GM21786 (cell line): ENCODE results near the gene MAGIX.
"Not testable (repeated sequence)": the region's sequence is repeated elsewhere in the genome, so short reads cannot be mapped to it uniquely, and the experiment has no call there.

Source experiments
- ATAC-seq: cut with Tn5 transposase; IDR thresholded peaks from one replicate; pipeline ENCODE4 v1.9.1; 2021; ENCODE audit not compliant: unreplicated experiment

The MAGIX gene

DNA sequence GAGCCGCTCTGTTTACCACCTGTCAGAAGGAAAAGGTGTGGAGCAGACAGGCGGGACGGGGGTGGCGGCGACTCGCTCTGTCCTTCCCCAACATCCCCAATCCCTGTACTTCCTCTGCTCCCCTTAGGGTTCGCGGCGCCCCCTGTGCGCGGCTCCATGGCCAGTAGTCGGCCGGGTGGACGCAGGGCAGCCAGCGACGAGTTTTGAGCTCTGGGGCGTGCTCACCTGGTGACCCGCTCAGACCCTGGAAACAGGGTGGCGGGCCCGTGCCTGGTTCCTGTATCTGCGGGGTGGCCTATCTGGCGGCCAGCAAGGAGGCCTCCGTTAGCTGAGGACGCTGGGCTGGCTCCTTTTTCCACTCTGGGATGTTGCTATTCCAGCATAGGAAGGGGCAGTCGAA lies 5.4 kb upstream of the MAGIX start:
- ATAC-seq = no peak

DNA sequence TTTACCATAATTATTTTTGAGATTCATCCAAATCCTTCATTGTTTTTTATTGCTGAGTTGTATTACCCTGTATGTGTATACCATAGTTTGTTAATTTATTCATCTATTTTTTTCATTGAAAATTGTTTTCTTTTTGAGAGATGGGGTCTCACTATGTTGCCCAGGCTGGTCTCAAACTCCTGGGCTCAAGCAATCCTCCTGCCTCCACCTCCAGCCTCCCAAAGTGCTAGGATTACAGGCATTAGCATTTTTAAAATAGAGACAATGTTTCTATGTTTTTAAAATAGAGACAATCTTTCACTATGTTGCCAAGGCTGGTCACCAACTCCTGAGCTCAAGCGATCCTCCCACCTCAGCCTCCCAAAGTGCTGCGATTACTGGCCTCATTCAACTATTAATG lies 1.6 kb upstream of the MAGIX start:
- no peak for ATAC-seq

- ATAC-seq = no peak
These were observed 926 bp upstream of the MAGIX start for GRCh38 chrX:49161632-49162031.

GRCh38 chrX:49163555-49164419 lies 1.2 kb downstream of the MAGIX start:
- ATAC-seq = peak; percentile 43

GRCh38 chrX:49164589-49165360 lies 2.2 kb downstream of the MAGIX start:
- ATAC-seq = no peak

GRCh38 chrX:49165901-49166881 lies 3.6 kb downstream of the MAGIX start:
- peak; percentile 30 for ATAC-seq

- peak; percentile 24 for ATAC-seq
These were observed 4.6 kb downstream of the MAGIX start for GRCh38 chrX:49166914-49167739.

DNA sequence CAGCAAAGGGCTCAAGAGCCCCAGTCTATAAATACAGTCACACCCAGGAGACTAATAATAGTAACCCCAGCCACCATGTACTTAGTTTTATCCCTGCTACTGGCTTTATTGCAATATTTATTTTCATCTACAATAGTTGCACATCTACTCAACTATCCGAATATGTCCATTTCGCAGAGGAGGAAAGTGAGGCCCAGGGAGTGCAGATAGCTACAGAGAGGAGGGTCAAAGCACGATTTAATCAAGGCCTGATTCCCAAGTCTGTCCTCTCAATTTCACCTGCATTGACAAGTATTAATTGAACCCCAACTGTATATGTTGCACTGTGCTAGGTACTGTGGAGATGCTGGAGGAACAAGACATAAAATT lies 5.2 kb downstream of the MAGIX start:
- no peak for ATAC-seq

DNA sequence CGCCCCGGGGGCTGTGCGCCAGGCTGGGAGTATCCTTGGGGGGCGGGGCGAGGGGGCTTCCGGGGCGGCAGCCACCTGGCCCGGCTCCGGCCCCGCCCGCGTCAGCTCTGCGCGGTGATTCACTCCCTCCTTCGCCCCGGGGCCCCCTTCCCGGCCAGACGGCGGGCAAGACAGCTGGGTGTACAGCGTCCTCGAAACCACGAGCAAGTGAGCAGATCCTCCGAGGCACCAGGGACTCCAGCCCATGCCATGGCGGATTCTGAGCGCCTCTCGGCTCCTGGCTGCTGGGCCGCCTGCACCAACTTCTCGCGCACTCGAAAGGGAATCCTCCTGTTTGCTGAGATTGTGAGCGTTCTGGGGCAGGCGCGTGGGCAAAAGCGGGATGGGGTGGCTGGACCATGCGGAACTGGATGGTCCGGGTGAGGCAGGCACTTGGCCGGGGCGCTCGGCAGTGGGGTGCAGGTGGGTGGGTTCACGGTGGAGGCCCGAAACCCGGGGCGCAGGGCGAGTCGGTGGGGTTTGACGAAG lies 9.3 kb downstream of the MAGIX start, which contains the start of gene PLP2:
Gene PLP2 (plus strand): TSS at position 147 of the 528 bp plus-strand sequence. CDS start 103 bp downstream, at position 250.
- peak; percentile 23 for ATAC-seq

GRCh38 chrX:49172280-49172780 lies 9.8 kb downstream of the MAGIX start:
- ATAC-seq = peak; percentile 66

GRCh38 chrX:49173544-49173943 lies 11.0 kb downstream of the MAGIX start:
- not testable (repeated sequence) for ATAC-seq

- ATAC-seq = no peak
These were observed 12.2 kb downstream of the MAGIX start for GRCh38 chrX:49174723-49175122.

- ATAC-seq = no peak
These were observed 13.1 kb downstream of the MAGIX start for GRCh38 chrX:49175435-49176274.

- ATAC-seq = no peak
These were observed 14.1 kb downstream of the MAGIX start for GRCh38 chrX:49176421-49177326.

- ATAC-seq = no peak
These were observed 14.8 kb downstream of the MAGIX start for GRCh38 chrX:49177338-49177833.

DNA sequence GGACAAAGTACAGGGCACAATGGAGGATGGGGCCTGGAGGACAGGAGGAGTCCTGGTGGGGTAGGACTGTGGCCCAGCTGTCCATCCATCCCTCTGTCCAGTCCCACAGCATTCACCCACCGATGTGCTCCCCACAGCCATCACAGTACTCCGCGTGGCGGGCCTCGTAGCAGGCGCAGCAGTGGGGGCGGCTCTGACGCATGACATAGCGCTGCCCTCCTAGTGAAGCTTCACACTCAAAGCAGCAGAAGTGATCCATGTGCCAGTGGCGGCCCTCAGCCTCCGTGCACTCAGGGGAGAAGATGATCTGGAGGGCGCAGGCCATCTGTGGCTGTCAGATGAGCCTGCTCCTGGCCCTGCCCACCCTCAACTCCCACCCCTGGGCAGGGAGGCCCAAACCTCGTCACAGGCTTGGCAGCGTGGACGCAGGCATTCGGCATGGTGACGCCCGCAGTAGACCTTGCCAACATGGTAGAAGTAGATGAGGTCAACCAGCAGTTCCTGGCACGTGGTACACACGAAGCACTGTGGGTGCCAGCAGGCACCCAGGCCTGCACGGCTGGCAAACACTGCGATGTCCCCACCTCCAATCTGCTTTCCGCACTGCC lies 15.4 kb downstream of the MAGIX start:
- no peak for ATAC-seq

DNA sequence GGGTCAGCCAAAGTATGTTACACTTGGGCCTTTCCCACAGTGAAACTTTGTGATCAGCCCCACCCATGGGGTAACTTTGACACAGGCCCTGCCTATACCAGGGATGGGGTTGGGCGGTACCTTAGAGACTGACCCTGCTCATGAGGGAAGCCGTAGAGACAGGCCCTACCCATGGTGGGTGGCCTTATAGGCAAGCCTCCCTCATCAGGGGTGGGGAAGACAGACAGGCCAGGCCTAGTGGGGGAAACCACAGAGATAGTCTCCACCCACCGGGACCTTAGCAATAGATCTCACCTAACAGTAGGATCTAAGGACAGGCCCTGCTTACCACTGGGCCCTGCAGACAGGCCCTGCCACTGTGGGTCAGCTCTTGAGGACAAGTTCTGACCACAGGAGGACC lies 16.0 kb downstream of the MAGIX start:
- no peak for ATAC-seq
